K562 (cell line): Measurements from ENCODE around the gene SEC63. TPM values are rescaled to one million over a fixed set of nuclear protein-coding genes. Genes with fewer than 3 reads are reported as not detected.

ENCODE experiments used
- ELF2 ChIP-seq: fragments of 250-450 bp; sonication (Bioruptor Pico); IDR thresholded peaks from 2 replicates; pipeline ENCODE4 v1.5.0; 2021; ENCODE audit warnings: mild to moderate bottlenecking
- HNRNPH1 ChIP-seq: fragments of 200-400 bp; formaldehyde crosslinking; optimal IDR thresholded peaks from 2 replicates; pipeline ENCODE3; 2017; ENCODE audit warnings: low read depth, mild to moderate bottlenecking, low read length, moderate library complexity
- KHSRP ChIP-seq: fragments of 450-650 bp; IDR thresholded peaks from 2 replicates; pipeline ENCODE4 v1.6.1; 2017
- MYC ChIP-seq, 2 experiments: fragments of 250-450 bp in 1 of 2; sonication (Bioruptor Pico) in 1 of 2; IDR thresholded peaks; 2 replicates each; pipeline versions ENCODE4 v1.5.1 to v1.6.1; 2012 to 2021; ENCODE audit warnings: low read depth in 2 of 2, borderline replicate concordance in 1 of 2, improper control_type of control experiment in 1 of 2, low read length in 1 of 2, mild to moderate bottlenecking in 1 of 2, moderate library complexity in 1 of 2
- NFYB ChIP-seq: IDR thresholded peaks from 2 replicates; pipeline ENCODE4 v1.6.1; 2011; ENCODE audit warnings: mild to moderate bottlenecking, moderate library complexity; ENCODE audit not compliant: insufficient read length; ENCODE audit errors: extremely low read depth
- NR3C1 ChIP-seq: sonication (generic); formaldehyde crosslinking; IDR thresholded peaks from 2 replicates; pipeline ENCODE4 v1.8.1; 2022; ENCODE audit warnings: missing genetic modification reagents
- RHOXF2B ChIP-seq: fragments of 250-450 bp; sonication (Bioruptor Pico); conservative IDR thresholded peaks from 2 replicates; pipeline ENCODE4 v1.5.1; 2021
- ZFX ChIP-seq: sonication (generic); formaldehyde crosslinking; IDR thresholded peaks from 2 replicates; pipeline ENCODE4 v1.8.0; 2022; ENCODE audit warnings: mild to moderate bottlenecking, missing genetic modification reagents, moderate library complexity
- ZNF24 ChIP-seq: fragments of 450-650 bp; IDR thresholded peaks from 2 replicates; pipeline ENCODE4 v1.6.1; 2016
- ZNF253 ChIP-seq: fragments of 250-450 bp; sonication (Bioruptor Pico); conservative IDR thresholded peaks from 2 replicates; pipeline ENCODE4 v1.6.1; 2021; ENCODE audit warnings: mild to moderate bottlenecking
- ZNF77 ChIP-seq: fragments of 250-450 bp; sonication (Bioruptor Pico); IDR thresholded peaks from 2 replicates; pipeline ENCODE4 v1.5.0; 2020
- ZNF830 ChIP-seq: fragments of 250-450 bp; sonication (Bioruptor Pico); IDR thresholded peaks from 2 replicates; pipeline ENCODE4 v1.5.0; 2021; ENCODE audit warnings: mild to moderate bottlenecking
- ZZZ3 ChIP-seq: fragments of 450-650 bp; IDR thresholded peaks from 2 replicates; pipeline ENCODE4 v1.6.1; 2016; ENCODE audit warnings: antibody characterized with exemption, mild to moderate bottlenecking, moderate library complexity
- polyA plus RNA-seq, 8 experiments: library from polyadenylated mRNA; depleted of rRNA in 4 of 8; stranded (reverse) in 5 of 8; unstranded in 3 of 8; fragments of >200 nt; fragmentation: Nextera tagmentation in 2 of 8; fragmentation: Illumina TruSeq in 1 of 8; extraction: Ambion mirVana in 2 of 8; extraction: Trizol in 1 of 8; gene quantifications; 2 replicates each; pipeline versions ENCODE4 v1.2.1 to v1.2.3, GENCODE V29; 2011 to 2014; ENCODE audit warnings: inconsistent platforms in 1 of 8, missing spikeins in 1 of 8
- total RNA-seq, 7 experiments: library from RNA; depleted of rRNA in 6 of 7; stranded (reverse); fragments of >200 nt in 6 of 7; fragmentation: Illumina TruSeq in 2 of 7; extraction: Trizol in 2 of 7; gene quantifications; 2 replicates each; pipeline versions ENCODE4 v1.2.1 to v1.2.3, GENCODE V29; 2011 to 2021; ENCODE audit warnings: low replicate concordance in 1 of 7
- TF ChIP-seq, protein P1 (sequence below), 2 experiments: fragments of 450-650 bp; IDR thresholded peaks; 2 replicates each; pipeline ENCODE4 v1.6.1; 2016; ENCODE audit warnings: mild to moderate bottlenecking in 2 of 2, borderline replicate concordance in 1 of 2, low read depth in 1 of 2, moderate library complexity in 1 of 2
- TF ChIP-seq, protein P2 (sequence below): fragments of 450-650 bp; IDR thresholded peaks from 2 replicates; pipeline ENCODE4 v1.6.1; 2016; ENCODE audit warnings: antibody characterized with exemption
- TF ChIP-seq, protein P3 (sequence below): sonication (generic); formaldehyde crosslinking; IDR thresholded peaks from 2 replicates; pipeline ENCODE4 v1.8.0; 2022; ENCODE audit warnings: mild to moderate bottlenecking, missing genetic modification reagents, borderline replicate concordance

SEC63 gene
- total and polyA plus RNA-seq, 9 of the 15 experiments (the other 6 are each of a cell fraction or from before 2014, with no cell fraction given), result 13.8 to 74.6 (median 28.4) TPM

DNA sequence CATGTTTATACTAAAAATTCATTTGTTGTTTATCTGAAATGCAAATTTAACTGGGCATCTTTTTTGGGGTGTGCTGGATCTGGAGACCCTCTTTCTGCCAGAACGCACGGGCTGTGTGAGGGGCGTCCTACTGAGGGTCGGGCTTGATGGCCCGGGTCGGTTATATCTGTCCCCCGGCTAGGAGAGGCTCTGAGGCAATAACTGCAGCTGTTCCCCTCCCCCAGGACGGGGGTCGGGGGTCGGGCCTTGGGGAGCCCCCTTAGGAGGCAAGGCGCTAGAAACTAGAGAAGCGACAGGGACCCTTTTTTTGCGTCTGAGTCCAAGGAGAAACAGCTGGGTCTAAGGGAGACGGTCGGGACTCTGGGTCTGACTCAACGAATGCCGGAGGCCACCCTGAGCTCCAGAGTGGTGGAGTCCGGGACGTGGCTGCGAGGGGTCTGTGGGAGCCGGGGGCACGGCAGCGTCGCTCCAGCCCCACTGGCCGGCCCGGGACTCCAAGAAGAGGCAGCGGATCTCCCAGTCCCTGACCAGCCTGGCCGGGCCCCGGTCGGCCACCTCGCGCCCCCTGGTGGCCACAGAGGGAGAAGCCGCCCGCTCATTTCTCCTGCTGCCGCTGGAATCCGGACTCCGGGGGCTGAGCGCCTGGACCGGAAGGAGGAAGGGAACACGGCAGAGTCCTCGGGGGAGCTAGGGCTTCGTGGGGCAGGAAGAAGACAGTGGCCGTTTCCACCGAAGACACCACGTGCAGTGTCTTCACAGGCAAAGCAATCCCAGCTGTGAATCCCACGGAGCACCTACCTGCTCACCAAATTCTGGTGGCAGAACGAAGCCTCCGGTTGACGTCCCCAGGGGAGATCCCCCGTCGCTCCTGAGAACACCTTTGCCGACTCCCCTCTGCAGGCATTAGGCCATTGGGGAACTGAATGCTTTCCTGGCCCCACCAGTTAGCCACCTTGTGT lies 109.9 kb downstream of the SEC63 start (continued):
- TF ChIP-seq, protein P1, sequence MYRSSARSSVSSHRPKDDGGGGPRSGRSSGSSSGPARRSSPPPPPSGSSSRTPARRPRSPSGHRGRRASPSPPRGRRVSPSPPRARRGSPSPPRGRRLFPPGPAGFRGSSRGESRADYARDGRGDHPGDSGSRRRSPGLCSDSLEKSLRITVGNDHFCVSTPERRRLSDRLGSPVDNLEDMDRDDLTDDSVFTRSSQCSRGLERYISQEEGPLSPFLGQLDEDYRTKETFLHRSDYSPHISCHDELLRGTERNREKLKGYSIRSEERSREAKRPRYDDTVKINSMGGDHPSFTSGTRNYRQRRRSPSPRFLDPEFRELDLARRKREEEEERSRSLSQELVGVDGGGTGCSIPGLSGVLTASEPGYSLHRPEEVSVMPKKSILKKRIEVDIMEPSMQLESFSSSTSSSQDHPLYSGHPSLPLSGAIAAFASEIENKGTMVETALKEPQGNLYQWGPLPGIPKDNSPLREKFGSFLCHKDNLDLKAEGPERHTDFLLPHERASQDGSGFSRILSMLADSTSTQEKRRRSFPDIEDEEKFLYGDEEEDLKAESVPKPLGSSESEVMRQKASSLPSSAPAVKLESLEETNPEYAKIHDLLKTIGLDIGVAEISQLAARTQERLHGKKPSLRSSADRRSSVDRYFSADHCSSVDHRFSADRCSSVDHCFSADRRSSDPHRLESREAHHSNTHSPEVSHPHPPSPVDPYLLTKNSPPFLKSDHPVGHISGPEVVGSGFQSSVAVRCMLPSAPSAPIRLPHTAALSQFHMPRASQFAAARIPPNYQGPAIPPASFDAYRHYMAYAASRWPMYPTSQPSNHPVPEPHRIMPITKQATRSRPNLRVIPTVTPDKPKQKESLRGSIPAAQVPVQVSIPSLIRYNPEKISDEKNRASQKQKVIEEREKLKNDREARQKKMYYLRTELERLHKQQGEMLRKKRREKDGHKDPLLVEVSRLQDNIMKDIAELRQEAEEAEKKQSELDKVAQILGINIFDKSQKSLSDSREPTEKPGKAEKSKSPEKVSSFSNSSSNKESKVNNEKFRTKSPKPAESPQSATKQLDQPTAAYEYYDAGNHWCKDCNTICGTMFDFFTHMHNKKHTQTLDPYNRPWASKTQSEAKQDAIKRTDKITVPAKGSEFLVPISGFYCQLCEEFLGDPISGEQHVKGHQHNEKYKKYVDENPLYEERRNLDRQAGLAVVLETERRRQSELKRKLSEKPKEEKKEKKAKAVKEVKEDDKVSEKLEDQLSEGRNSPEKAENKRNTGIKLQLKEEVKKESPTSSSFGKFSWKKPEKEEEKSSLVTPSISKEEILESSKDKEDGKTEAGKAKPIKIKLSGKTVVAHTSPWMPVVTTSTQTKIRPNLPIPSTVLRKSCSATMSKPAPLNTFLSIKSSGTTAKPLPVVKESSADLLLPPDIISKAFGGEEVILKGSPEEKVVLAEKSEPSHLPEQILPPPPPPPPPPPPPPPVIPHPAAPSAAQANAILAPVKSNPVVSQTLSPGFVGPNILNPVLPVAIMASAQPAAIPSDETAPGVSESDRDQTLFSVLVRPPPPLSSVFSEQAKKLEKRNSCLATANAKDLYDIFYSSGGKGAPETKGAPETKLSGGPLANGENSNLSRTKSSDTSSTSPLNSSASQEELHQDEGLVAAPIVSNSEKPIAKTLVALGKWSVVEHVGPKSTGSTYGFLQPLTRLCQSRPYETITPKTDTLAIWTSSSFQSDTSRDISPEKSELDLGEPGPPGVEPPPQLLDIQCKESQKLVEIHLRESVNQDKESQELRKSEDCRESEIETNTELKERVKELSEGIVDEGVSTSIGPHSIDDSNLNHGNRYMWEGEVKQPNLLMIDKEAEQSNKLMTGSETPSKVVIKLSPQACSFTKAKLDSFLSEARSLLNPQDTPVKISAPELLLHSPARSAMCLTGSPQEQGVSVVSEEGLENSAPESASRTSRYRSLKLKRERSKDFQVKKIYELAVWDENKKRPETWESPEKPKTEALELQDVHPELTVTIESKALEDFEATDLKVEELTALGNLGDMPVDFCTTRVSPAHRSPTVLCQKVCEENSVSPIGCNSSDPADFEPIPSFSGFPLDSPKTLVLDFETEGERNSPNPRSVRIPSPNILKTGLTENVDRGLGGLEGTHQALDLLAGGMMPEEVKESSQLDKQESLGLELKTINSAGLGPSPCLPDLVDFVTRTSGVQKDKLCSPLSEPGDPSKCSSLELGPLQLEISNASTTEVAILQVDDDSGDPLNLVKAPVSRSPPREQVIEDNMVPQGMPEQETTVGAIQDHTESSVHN (IDR thresholded peaks at IDR 0.05; ENCODE audit: borderline replicate concordance in 1 of 2, low read depth in 1 of 2), result no peak
- TF ChIP-seq RHOXF2B (no peak), ZNF77 (CRISPR knock-in tag) (no peak), MYC (IDR thresholded peaks at IDR 0.05; ENCODE audit: low read depth, low read length) (peak; percentile 20; the same call in 1 of the 2 replicates), MYC (CRISPR knock-in tag; IDR thresholded peaks at IDR 0.05; ENCODE audit: borderline replicate concordance, low read depth) (no peak), NFYB (no peak), ELF2 (CRISPR knock-in tag) (no peak), NR3C1 (no peak), KHSRP (no peak), ZNF24 (no peak), ZFX (no peak), ZNF253 (CRISPR knock-in tag) (no peak), HNRNPH1 (no peak), ZZZ3 (no peak), ZNF830 (CRISPR knock-in tag) (no peak)
- TF ChIP-seq, protein P2, sequence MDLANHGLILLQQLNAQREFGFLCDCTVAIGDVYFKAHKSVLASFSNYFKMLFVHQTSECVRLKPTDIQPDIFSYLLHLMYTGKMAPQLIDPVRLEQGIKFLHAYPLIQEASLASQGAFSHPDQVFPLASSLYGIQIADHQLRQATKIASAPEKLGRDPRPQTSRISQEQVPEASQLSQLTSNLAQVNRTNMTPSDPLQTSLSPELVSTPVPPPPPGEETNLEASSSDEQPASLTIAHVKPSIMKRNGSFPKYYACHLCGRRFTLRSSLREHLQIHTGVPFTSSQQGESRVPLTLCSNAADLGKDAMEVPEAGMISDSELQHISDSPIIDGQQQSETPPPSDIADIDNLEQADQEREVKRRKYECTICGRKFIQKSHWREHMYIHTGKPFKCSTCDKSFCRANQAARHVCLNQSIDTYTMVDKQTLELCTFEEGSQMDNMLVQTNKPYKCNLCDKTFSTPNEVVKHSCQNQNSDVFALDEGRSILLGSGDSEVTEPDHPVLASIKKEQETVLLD, result no peak
- TF ChIP-seq, protein P3, sequence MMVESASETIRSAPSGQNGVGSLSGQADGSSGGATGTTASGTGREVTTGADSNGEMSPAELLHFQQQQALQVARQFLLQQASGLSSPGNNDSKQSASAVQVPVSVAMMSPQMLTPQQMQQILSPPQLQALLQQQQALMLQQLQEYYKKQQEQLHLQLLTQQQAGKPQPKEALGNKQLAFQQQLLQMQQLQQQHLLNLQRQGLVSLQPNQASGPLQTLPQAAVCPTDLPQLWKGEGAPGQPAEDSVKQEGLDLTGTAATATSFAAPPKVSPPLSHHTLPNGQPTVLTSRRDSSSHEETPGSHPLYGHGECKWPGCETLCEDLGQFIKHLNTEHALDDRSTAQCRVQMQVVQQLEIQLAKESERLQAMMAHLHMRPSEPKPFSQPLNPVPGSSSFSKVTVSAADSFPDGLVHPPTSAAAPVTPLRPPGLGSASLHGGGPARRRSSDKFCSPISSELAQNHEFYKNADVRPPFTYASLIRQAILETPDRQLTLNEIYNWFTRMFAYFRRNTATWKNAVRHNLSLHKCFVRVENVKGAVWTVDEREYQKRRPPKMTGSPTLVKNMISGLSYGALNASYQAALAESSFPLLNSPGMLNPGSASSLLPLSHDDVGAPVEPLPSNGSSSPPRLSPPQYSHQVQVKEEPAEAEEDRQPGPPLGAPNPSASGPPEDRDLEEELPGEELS (CRISPR knock-in tag), result no peak
